ENCODE measurements around the gene SLC37A4. TPM values are rescaled to one million over a fixed set of nuclear protein-coding genes. Genes with fewer than 3 reads are reported as not detected.
"Not testable (repeated sequence)": the region's sequence is repeated elsewhere in the genome, so short reads cannot be mapped to it uniquely, and the experiment has no call there.

Gene SLC37A4
- polyA plus RNA-seq, 2 of the 4 experiments (the other 2 are of a cell fraction) = 15.5 to 21.2 TPM

DNA sequence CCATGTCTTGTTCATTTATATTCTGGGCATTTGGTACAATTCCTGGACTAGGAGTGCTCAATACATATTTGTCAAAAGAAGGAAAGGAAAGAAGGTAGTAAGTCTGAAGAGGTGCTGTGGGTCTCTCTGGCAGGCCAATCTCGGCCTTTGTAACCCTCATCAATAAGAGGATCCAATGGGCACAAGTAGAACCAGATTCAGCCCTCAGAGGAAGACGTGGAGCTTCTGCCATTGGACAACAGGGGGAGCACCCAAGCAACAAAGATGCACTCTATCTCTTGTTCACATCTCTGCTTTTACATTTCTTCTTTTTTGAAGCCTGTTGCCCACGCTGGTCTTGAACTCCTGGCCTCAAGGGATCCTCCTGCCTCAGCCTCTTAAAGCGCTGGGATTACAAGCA is 34.7 kb upstream of the SLC37A4 start (continued):
- TF ChIP-seq, protein P1, sequence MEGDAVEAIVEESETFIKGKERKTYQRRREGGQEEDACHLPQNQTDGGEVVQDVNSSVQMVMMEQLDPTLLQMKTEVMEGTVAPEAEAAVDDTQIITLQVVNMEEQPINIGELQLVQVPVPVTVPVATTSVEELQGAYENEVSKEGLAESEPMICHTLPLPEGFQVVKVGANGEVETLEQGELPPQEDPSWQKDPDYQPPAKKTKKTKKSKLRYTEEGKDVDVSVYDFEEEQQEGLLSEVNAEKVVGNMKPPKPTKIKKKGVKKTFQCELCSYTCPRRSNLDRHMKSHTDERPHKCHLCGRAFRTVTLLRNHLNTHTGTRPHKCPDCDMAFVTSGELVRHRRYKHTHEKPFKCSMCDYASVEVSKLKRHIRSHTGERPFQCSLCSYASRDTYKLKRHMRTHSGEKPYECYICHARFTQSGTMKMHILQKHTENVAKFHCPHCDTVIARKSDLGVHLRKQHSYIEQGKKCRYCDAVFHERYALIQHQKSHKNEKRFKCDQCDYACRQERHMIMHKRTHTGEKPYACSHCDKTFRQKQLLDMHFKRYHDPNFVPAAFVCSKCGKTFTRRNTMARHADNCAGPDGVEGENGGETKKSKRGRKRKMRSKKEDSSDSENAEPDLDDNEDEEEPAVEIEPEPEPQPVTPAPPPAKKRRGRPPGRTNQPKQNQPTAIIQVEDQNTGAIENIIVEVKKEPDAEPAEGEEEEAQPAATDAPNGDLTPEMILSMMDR (IDR thresholded peaks at IDR 0.05) = peak; percentile 29; the same call in 2 of the 3 replicates
- TF ChIP-seq EHMT2 (IDR thresholded peaks at IDR 0.05; ENCODE audit: low read depth) (no peak), POLR2A (IDR thresholded peaks at IDR 0.05; ENCODE audit: low read length) (no peak)

DNA sequence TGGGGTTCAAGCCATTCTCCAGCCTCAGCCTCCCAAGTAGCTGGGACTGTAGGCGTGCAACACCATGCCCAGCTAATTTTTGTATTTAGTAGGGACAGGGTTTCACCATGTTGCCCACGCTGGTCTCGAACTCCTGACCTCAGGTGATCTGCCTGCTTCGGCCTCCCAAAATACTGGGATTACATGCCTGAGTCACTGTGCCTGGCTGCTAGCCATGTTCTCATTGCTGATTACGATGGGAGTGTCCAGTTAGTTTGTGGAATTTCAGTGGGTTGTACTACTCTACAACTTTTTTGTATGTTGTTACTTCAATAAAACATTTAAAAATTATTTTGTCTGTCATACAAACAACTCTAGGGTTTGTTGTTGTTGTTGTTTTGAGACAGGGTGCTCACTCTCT is 32.1 kb upstream of the SLC37A4 start:
- H3K4me3 ChIP-seq = no peak overlapping the region
- DNase-seq (ENCODE audit: low read depth in 1 of 2, low spot score in 1 of 2) (peak in 1 of 2 experiments; percentile 22), FAIRE-seq (no peak), ATAC-seq (no peak)
- TF ChIP-seq MYC (IDR thresholded peaks at IDR 0.05; ENCODE audit: borderline replicate concordance, low read length) = no peak
- no peak for TF ChIP-seq HES2 (IDR thresholded peaks at IDR 0.05)
- no peak for TF ChIP-seq POLR2A (IDR thresholded peaks at IDR 0.05; ENCODE audit: low read length)
- no peak for TF ChIP-seq CEBPB (IDR thresholded peaks at IDR 0.05)
- no peak for TF ChIP-seq RFX5 (IDR thresholded peaks at IDR 0.05)
- TF ChIP-seq, protein P2, sequence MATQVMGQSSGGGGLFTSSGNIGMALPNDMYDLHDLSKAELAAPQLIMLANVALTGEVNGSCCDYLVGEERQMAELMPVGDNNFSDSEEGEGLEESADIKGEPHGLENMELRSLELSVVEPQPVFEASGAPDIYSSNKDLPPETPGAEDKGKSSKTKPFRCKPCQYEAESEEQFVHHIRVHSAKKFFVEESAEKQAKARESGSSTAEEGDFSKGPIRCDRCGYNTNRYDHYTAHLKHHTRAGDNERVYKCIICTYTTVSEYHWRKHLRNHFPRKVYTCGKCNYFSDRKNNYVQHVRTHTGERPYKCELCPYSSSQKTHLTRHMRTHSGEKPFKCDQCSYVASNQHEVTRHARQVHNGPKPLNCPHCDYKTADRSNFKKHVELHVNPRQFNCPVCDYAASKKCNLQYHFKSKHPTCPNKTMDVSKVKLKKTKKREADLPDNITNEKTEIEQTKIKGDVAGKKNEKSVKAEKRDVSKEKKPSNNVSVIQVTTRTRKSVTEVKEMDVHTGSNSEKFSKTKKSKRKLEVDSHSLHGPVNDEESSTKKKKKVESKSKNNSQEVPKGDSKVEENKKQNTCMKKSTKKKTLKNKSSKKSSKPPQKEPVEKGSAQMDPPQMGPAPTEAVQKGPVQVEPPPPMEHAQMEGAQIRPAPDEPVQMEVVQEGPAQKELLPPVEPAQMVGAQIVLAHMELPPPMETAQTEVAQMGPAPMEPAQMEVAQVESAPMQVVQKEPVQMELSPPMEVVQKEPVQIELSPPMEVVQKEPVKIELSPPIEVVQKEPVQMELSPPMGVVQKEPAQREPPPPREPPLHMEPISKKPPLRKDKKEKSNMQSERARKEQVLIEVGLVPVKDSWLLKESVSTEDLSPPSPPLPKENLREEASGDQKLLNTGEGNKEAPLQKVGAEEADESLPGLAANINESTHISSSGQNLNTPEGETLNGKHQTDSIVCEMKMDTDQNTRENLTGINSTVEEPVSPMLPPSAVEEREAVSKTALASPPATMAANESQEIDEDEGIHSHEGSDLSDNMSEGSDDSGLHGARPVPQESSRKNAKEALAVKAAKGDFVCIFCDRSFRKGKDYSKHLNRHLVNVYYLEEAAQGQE (IDR thresholded peaks at IDR 0.05) = no peak
- TF ChIP-seq BHLHE40 (IDR thresholded peaks at IDR 0.05; ENCODE audit: low read depth, low read length) = no peak
- no peak overlapping the region for H3K4me2 ChIP-seq
- H3K4me1 ChIP-seq = peaks cover 12% of the 10 kb centered on the region
- H3K9me3 ChIP-seq = no peaks in the 10 kb centered on the region
- POLR2A ChIA-PET = interaction anchor here (0.5 kb wide), 1 partner anchor 39 kb away, joined by 3 read pairs; the partner anchor contains the start of gene DPAGT1
- WGBS (ENCODE audit: missing lambda C conversion rate) = 43% methylated on average over 5 of the region's 5 CpGs
- H3K27ac ChIP-seq = peak overlapping the region in 1 of 2 experiments; percentile 41; a peak in 1 of 6 replicates
- CTCF ChIA-PET = interaction anchor here (0.8 kb wide), 1 partner anchor 373 kb away, joined by 3 read pairs; no protein-coding TSS in a partner anchor

- peaks cover 12% of the 10 kb centered on the region for H3K4me1 ChIP-seq
- ChIA-PET POLR2A (no interaction called here), CTCF (interaction anchor here (0.6 to 1.1 kb wide), 2 partner anchors 39 to 173 kb away, joined by 3 to 5 read pairs; no protein-coding TSS in a partner anchor)
- ATAC-seq (no peak), DNase-seq (ENCODE audit: low read depth in 1 of 2, low spot score in 1 of 2) (no peak), FAIRE-seq (no peak)
- H3K9me3 ChIP-seq = no peaks in the 10 kb centered on the region
- no peak overlapping the region for H3K4me2 ChIP-seq
- no peak for TF ChIP-seq EHMT2 (IDR thresholded peaks at IDR 0.05; ENCODE audit: low read depth)
- no peak for TF ChIP-seq RAD21 (conservative IDR thresholded peaks at IDR 0.05 in 1 of 2, IDR thresholded peaks at IDR 0.05 in 1 of 2)
- no peak for TF ChIP-seq NR3C1 (IDR thresholded peaks at IDR 0.05)
- no peak for TF ChIP-seq ZFP36 (IDR thresholded peaks at IDR 0.05; ENCODE audit: borderline replicate concordance, partially characterized antibody)
- TF ChIP-seq HES2 (IDR thresholded peaks at IDR 0.05) = no peak
- no peak for TF ChIP-seq CBX2 (IDR thresholded peaks at IDR 0.05; ENCODE audit: borderline replicate concordance, low read depth)
- no peak for TF ChIP-seq RFX5 (IDR thresholded peaks at IDR 0.05)
- TF ChIP-seq FOSL2 (IDR thresholded peaks at IDR 0.05) = no peak
- TF ChIP-seq FOSL2 (CRISPR knock-in tag; IDR thresholded peaks at IDR 0.05) = no peak
- no peak for TF ChIP-seq GATA3 (IDR thresholded peaks at IDR 0.05; ENCODE audit: borderline replicate concordance)
- TF ChIP-seq CBX8 (IDR thresholded peaks at IDR 0.05) = no peak
- no peak for TF ChIP-seq KDM1A (IDR thresholded peaks at IDR 0.05; ENCODE audit: low read depth)
- no peak for TF ChIP-seq HOXB13 (CRISPR knock-in tag; IDR thresholded peaks at IDR 0.05; ENCODE audit: low read depth)
- TF ChIP-seq ESRRA (IDR thresholded peaks at IDR 0.05; ENCODE audit: borderline replicate concordance, low read length) = no peak
- no peak for TF ChIP-seq MAFK (IDR thresholded peaks at IDR 0.05; ENCODE audit: partially characterized antibody)
- no peak for TF ChIP-seq HOXA7 (CRISPR knock-in tag; IDR thresholded peaks at IDR 0.05)
- no peak for TF ChIP-seq KDM5A (IDR thresholded peaks at IDR 0.05)
- no peak for TF ChIP-seq POLR2AphosphoS2 (conservative IDR thresholded peaks at IDR 0.05; ENCODE audit: low read length)
- TF ChIP-seq TP53 (CRISPR knock-in tag; IDR thresholded peaks at IDR 0.05) = no peak
- no peak overlapping the region for H3K4me3 ChIP-seq
- 88% methylated on average over 3 of the region's 3 CpGs for WGBS (ENCODE audit: missing lambda C conversion rate)
- no peak overlapping the region for H3K27ac ChIP-seq
Observed at GRCh38 chr11:119061256-119061655, 30.6 kb upstream of the SLC37A4 start.

DNA sequence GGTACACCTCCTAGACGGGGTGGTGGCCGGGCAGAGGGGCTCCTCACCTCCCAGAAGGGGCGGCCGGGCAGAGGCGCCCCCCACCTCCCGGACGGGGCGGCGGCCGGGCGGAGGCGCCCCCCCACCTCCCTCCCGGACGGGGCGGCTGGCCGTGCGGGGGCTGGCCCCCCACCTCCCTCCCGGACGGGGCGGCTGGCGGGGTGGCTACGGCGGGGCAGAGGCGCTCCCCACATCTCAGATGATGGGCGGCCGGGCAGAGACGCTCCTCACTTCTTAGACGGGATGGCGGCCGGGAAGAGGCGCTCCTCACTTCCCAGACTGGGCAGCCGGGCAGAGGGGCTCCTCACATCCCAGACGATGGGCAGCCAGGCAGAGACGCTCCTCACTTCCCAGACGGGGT is 28.5 kb upstream of the SLC37A4 start:
- H3K9me3 ChIP-seq; DNase-seq (ENCODE audit: low read depth in 1 of 2, low spot score in 1 of 2); CTCF ChIA-PET; H3K4me3 ChIP-seq; ATAC-seq; FAIRE-seq; H3K4me2 ChIP-seq; POLR2A ChIA-PET; H3K27ac ChIP-seq: not testable (repeated sequence)
- H3K4me1 ChIP-seq = peaks cover 18% of the 10 kb centered on the region
- WGBS (ENCODE audit: missing lambda C conversion rate) = 70% methylated on average over 3 of the region's 35 CpGs

Measured in A549 (cell line).